SK-N-MC (cell line): ENCODE measurements around the gene LEF1.
A peak's percentile ranks its signal among the peaks of the same experiment; 100 is the strongest.

Source experiments
- DNase-seq: peaks from one replicate; pipeline ENCODE4 v3.0.0-alpha.2; 2011; ENCODE audit warnings: low read depth, low spot score
- H3K27ac ChIP-seq: fragments of 200-600 bp; sonication (generic); 2 replicates; pipeline ENCODE4 v1.5.1; 2016; ENCODE audit warnings: mixed run types
- H3K36me3 ChIP-seq: fragments of 200-600 bp; sonication (generic); 2 replicates; pipeline ENCODE4 v1.6.1; 2017; ENCODE audit warnings: antibody characterized with exemption, low read length, mixed read lengths; ENCODE audit not compliant: insufficient read depth
- H3K4me3 ChIP-seq: fragments of 200-600 bp; sonication (generic); 2 replicates; pipeline ENCODE4 v1.5.1; 2016
- H3K9ac ChIP-seq: fragments of 200-600 bp; sonication (generic); 2 replicates; pipeline ENCODE4 v1.8.0; 2017; ENCODE audit warnings: mixed run types, mixed read lengths; ENCODE audit not compliant: insufficient read length
- H3K9me3 ChIP-seq: fragments of 200-600 bp; sonication (generic); 2 replicates; pipeline ENCODE4 v1.6.1; 2017; ENCODE audit warnings: low read depth, mild to moderate bottlenecking, antibody characterized with exemption, low read length, moderate library complexity, mixed read lengths
- EZH2 ChIP-seq: fragments of 200-600 bp; sonication (generic); IDR thresholded peaks from one replicate; pipeline ENCODE4 v1.6.1; 2017; ENCODE audit warnings: antibody characterized with exemption
- FOXP2 ChIP-seq: optimal IDR thresholded peaks from 2 replicates; pipeline ENCODE3; 2011; ENCODE audit warnings: mild to moderate bottlenecking, moderate library complexity; ENCODE audit not compliant: insufficient read depth; ENCODE audit errors: extremely low read length, control extremely low read depth
- POLR2AphosphoS5 ChIP-seq: IDR thresholded peaks from 2 replicates; pipeline ENCODE4 v1.6.1; 2012; ENCODE audit warnings: mild to moderate bottlenecking, low read depth, low read length, borderline replicate concordance

Gene LEF1

DNA sequence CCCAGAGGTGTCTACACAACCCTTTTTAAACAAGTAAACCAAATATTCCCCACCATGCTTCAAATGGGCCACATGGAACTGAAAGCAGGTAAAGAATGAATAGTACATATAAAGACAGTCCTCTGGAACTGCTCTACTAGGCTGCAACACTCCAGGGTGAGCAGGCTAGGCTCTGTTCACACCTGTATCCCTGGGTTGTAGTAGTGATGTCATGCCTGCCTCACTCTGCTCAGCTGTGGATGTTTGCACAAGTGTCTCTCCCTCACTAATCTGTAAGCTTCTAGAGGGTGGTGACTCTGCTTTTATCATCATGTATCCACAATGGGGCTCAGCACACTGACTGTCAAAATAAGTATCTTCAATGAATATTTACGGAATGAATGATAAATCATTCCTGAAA lies 20.4 kb downstream of the LEF1 start:
- DNase-seq = no peak
- TF ChIP-seq FOXP2 = no peak
- Histone ChIP-seq H3K9me3 (no peaks in the 10 kb centered on the region), H3K9ac (no peak overlapping the region), H3K36me3 (peaks cover 12% of the 10 kb centered on the region), H3K27ac (no peak overlapping the region), H3K4me3 (no peak overlapping the region)

DNA sequence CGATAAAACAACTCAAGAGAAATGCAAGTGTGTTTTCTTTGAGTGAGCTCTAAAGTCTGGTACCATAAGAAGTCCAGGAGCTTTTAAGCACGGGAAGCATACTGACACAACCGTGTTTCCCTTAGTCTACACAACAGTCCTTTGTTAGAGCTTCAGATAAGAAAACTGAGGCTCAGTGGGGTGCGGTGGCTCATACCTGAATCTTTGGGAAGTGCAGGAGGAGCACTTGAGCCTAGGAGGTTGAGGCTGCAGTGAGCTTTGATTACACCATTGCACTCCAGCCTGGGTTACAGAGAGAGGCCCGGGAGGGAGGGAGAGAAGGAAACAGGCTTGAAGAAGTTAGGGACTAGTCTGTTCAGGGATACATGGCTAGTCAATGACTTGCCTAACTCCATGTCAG lies 21.9 kb downstream of the LEF1 start:
- Histone ChIP-seq H3K27ac (no peak overlapping the region), H3K9me3 (no peaks in the 10 kb centered on the region), H3K36me3 (peaks cover 9% of the 10 kb centered on the region; the same call in 1 of the 2 replicates), H3K9ac (no peak overlapping the region), H3K4me3 (no peak overlapping the region)
- TF ChIP-seq FOXP2 = no peak
- TF ChIP-seq EZH2 = no peak
- TF ChIP-seq POLR2AphosphoS5 = no peak
- DNase-seq = no peak

DNA sequence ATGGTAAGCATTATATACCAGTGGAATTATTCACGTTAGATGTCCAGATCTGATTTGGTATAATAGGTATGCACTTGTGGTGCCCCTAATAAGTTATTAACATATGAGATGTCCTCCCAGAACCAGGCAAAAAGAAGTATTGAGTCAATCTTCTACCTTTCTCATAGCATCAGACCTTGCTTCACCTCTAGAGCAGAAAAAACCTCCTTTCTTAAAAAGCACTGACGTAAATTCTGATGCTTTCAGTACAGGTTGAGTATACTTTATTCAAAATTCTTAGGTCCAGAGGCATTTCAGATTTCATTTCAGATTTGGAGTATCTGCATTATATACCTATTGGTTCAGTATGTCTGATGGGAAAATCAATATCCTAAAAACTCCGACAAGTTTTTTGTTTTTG lies 22.4 kb downstream of the LEF1 start:
- no peak for DNase-seq
- Histone ChIP-seq H3K9me3 (no peaks in the 10 kb centered on the region), H3K27ac (no peak overlapping the region), H3K36me3 (peaks cover 9% of the 10 kb centered on the region; the same call in 1 of the 2 replicates), H3K4me3 (no peak overlapping the region), H3K9ac (no peak overlapping the region)
- TF ChIP-seq FOXP2 (no peak), POLR2AphosphoS5 (no peak), EZH2 (no peak)

DNA sequence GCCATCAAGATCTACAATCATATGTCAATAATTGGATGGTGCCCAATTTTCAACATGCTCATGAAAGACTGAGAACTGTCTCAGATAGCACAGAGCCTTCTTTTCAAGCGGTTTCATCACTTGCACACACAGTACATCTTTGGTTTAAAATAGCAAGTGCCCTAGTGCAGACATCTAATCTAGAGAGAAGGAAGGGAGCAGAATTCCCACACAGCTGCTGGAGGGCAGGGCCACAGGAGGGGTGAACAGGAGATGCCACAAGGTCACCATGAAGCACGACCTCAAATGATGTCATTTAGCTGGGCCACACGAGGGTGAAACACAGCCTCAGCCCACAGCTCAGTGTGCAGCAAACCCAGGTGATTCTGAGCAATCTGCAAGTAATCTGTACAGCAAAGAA lies 24.3 kb downstream of the LEF1 start:
- peak overlapping the region; percentile 79 for H3K27ac ChIP-seq
- peak overlapping the region; percentile 2; the same call in 1 of the 2 replicates for H3K4me3 ChIP-seq
- peaks cover 9% of the 10 kb centered on the region; the same call in 1 of the 2 replicates for H3K36me3 ChIP-seq
- no peaks in the 10 kb centered on the region for H3K9me3 ChIP-seq
- no peak for TF ChIP-seq EZH2
- TF ChIP-seq POLR2AphosphoS5 = no peak
- TF ChIP-seq FOXP2 = no peak
- H3K9ac ChIP-seq = no peak overlapping the region
- no peak for DNase-seq

DNA sequence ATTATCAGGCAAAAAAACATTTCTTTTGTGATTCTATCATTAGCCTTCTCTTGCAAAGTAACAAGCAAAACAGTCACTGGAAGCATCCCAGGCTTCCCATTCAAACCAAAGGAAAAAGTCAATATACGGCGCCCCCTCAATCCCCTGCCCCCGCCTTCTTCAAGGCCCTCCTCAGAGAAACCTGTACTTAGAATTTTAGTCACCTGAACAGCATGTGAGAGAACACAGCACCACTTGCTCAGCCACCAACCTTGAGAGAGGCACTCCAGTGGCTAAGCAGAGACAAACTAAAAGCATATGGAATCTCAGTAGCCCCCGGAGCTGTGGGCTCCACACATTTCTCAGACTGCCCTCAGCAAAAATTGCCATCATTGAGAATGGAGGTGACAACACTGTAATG lies 25.2 kb downstream of the LEF1 start:
- no peaks in the 10 kb centered on the region for H3K9me3 ChIP-seq
- H3K4me3 ChIP-seq = peak overlapping the region; percentile 30
- H3K27ac ChIP-seq = peak overlapping the region; percentile 79
- peaks cover 5% of the 10 kb centered on the region; the same call in 1 of the 2 replicates for H3K36me3 ChIP-seq
- H3K9ac ChIP-seq = no peak overlapping the region
- TF ChIP-seq FOXP2 (no peak), POLR2AphosphoS5 (no peak), EZH2 (no peak)
- no peak for DNase-seq

DNA sequence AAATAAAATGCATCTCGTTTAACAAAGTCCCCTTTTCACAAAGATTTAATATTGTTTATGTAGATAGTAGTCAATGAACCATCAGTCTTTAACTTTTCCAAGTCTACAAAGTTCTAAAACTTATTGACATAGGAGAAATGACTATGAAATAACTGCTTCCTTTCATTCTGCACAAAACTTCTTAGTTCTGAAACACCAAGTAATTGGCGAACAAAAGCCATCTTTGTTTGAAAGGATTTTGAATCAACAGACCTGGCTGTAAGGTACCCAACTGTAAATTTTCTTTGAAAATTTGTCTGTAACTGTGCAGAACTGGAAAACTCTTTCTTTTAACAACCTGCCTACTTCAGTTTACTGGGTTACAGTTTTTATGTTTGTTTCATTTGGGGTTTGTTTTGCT lies 25.9 kb downstream of the LEF1 start:
- no peak for DNase-seq
- peak overlapping the region; percentile 30; the same call in 1 of the 2 replicates for H3K4me3 ChIP-seq
- no peak for TF ChIP-seq POLR2AphosphoS5
- no peak for TF ChIP-seq EZH2
- TF ChIP-seq FOXP2 = no peak
- H3K27ac ChIP-seq = peak overlapping the region; percentile 79
- peaks cover 3% of the 10 kb centered on the region; the same call in 1 of the 2 replicates for H3K36me3 ChIP-seq
- H3K9ac ChIP-seq = peak overlapping the region; percentile 30
- no peaks in the 10 kb centered on the region for H3K9me3 ChIP-seq

DNA sequence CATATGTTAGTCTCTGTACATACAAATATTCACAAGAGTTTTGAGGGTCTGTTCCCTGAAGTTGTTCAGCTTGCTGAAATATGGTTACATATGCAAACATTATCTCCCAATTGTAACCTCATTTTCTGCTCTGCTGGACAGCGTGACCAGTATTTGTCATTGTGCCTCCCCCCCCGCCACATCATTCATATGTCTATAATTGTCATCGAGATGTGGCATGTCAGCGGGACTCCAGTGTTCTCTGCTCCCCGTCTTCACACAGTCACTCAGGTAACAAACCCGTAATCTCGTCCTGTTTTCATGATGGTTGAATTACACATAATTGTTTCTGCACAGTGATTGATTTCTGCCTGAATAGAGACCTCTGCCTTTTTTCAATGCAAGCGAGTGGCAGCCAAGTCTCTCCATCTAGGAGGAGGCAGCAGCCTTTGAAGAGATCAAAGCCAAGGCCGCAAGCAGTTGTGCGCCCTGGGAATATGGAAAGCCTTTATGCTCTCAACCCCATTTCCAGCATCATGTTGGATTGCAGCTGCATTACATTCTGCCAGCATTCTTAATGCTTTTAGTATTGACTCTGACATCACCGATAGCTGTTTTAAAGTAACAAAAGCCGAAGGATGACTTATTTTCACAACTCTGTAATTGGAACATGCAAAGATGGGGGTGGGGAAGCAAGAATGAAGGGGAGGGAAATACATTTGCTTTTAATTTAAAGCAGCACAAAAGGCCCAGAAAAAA lies 27.4 kb downstream of the LEF1 start:
- TF ChIP-seq EZH2 (no peak), POLR2AphosphoS5 (no peak), FOXP2 (no peak)
- peak; percentile 44 for DNase-seq
- Histone ChIP-seq H3K4me3 (peak overlapping the region; percentile 46), H3K9ac (no peak overlapping the region), H3K9me3 (no peaks in the 10 kb centered on the region), H3K36me3 (no peaks in the 10 kb centered on the region; the same call in 1 of the 2 replicates), H3K27ac (peak overlapping the region; percentile 79)

DNA sequence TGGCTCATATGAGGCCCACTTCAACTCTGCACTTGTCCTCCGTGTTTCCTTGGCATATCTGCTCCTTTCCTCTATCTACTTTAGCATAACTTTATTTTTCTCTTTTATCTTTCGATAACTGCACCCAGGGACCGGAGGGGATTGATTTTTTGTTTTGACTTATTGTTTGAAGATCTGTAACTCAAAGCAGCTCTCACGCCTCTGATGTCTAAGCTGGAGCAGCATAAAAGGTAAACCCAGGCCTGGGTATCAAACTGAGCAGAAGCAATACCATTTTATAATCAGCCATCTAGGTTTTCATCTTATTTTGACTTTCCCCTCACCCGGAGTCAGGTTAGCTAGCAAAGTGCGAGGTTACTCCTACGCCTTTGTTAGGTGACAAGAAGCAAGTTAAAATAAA lies 28.4 kb downstream of the LEF1 start:
- Histone ChIP-seq H3K4me3 (no peak overlapping the region), H3K27ac (peak overlapping the region; percentile 79; the same call in 1 of the 2 replicates), H3K36me3 (no peaks in the 10 kb centered on the region; the same call in 1 of the 2 replicates), H3K9ac (peak overlapping the region; percentile 22), H3K9me3 (no peaks in the 10 kb centered on the region)
- no peak for TF ChIP-seq POLR2AphosphoS5
- TF ChIP-seq FOXP2 = no peak
- TF ChIP-seq EZH2 = no peak
- DNase-seq = no peak

DNA sequence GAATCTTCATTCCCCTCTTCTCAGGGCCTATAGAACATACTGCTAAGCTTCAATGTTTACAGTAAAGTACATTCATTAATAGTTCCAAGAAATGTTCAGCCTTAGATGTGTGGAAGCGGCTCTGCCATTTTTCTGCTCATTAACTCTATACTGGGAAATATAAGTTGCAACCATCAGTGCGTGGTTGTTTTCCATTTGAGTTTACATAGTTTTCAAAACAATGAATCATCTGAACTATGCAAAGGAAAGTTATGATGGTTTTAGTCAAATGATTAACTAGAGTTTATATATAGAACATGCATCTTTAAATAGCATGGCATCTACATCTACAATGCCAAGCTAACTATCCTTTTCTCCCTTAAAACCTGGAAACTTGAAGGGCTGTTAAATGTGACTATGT lies 29.6 kb downstream of the LEF1 start:
- no peaks in the 10 kb centered on the region for H3K9me3 ChIP-seq
- H3K27ac ChIP-seq = peak overlapping the region; percentile 42; the same call in 1 of the 2 replicates
- no peaks in the 10 kb centered on the region; the same call in 1 of the 2 replicates for H3K36me3 ChIP-seq
- no peak overlapping the region for H3K4me3 ChIP-seq
- no peak for TF ChIP-seq EZH2
- H3K9ac ChIP-seq = no peak overlapping the region
- DNase-seq = no peak
